NT2/D1 (cell line): ENCODE measurements around the gene POLDIP3.
A peak's percentile ranks its signal among the peaks of the same experiment; 100 is the strongest.

Source experiments
- DNase-seq: peaks from one replicate; pipeline ENCODE4 v3.0.0-alpha.2; 2011; ENCODE audit warnings: low read depth, low spot score
- H3K27me3 ChIP-seq: 2 replicates; pipeline ENCODE4 v1.6.0; 2011; ENCODE audit warnings: mild to moderate bottlenecking; ENCODE audit not compliant: insufficient read length, insufficient read depth
- H3K36me3 ChIP-seq: 2 replicates; pipeline ENCODE4 v1.6.1; 2011; ENCODE audit warnings: mild to moderate bottlenecking, low read length, mixed read lengths; ENCODE audit not compliant: insufficient read depth, insufficient read length
- H3K4me1 ChIP-seq: 2 replicates; pipeline ENCODE4 v1.5.1; 2011; ENCODE audit not compliant: insufficient read depth, insufficient read length
- H3K4me3 ChIP-seq: 2 replicates; pipeline ENCODE4 v1.5.1; 2011; ENCODE audit warnings: low read depth; ENCODE audit not compliant: insufficient read length
- H3K9ac ChIP-seq: 2 replicates; pipeline ENCODE4 v1.6.0; 2011; ENCODE audit warnings: low read depth; ENCODE audit not compliant: insufficient read length
- H3K9me3 ChIP-seq: 2 replicates; pipeline ENCODE4 v1.5.1; 2011; ENCODE audit warnings: mild to moderate bottlenecking, low read length; ENCODE audit not compliant: insufficient read depth
- SUZ12 ChIP-seq: IDR thresholded peaks from 2 replicates; pipeline ENCODE4 v1.6.1; 2011; ENCODE audit not compliant: insufficient read length, insufficient read depth; ENCODE audit errors: extremely low read depth
- YY1 ChIP-seq: IDR thresholded peaks from 2 replicates; pipeline ENCODE4 v1.6.1; 2011; ENCODE audit not compliant: insufficient read length, insufficient read depth
- ZNF274 ChIP-seq: IDR thresholded peaks from 2 replicates; pipeline ENCODE4 v1.6.1; 2011; ENCODE audit warnings: mild to moderate bottlenecking, low read depth, low read length

Gene POLDIP3

GRCh38 chr22:42645341-42645937 lies 30.8 kb upstream of the POLDIP3 start:
- peaks cover 15% of the 10 kb centered on the region for H3K4me1 ChIP-seq

GRCh38 chr22:42644422-42645340 lies 30.0 kb upstream of the POLDIP3 start:
- Histone ChIP-seq H3K9ac (no peak overlapping the region), H3K4me3 (no peak overlapping the region), H3K36me3 (peaks cover 19% of the 10 kb centered on the region), H3K4me1 (peaks cover 15% of the 10 kb centered on the region), H3K27me3 (no peaks in the 10 kb centered on the region), H3K9me3 (no peaks in the 10 kb centered on the region)
- no peak for TF ChIP-seq SUZ12
- TF ChIP-seq YY1 = no peak
- no peak for TF ChIP-seq ZNF274
- no peak for DNase-seq

More at GRCh38 chr22:42645341-42645937, 30.8 kb upstream of the POLDIP3 start:
- Histone ChIP-seq H3K9ac (peak overlapping the region; percentile 10), H3K36me3 (peaks cover 19% of the 10 kb centered on the region), H3K9me3 (no peaks in the 10 kb centered on the region), H3K4me3 (no peak overlapping the region), H3K27me3 (no peaks in the 10 kb centered on the region)
- TF ChIP-seq ZNF274 = no peak
- TF ChIP-seq SUZ12 = no peak
- TF ChIP-seq YY1 = no peak
- DNase-seq = no peak

DNA sequence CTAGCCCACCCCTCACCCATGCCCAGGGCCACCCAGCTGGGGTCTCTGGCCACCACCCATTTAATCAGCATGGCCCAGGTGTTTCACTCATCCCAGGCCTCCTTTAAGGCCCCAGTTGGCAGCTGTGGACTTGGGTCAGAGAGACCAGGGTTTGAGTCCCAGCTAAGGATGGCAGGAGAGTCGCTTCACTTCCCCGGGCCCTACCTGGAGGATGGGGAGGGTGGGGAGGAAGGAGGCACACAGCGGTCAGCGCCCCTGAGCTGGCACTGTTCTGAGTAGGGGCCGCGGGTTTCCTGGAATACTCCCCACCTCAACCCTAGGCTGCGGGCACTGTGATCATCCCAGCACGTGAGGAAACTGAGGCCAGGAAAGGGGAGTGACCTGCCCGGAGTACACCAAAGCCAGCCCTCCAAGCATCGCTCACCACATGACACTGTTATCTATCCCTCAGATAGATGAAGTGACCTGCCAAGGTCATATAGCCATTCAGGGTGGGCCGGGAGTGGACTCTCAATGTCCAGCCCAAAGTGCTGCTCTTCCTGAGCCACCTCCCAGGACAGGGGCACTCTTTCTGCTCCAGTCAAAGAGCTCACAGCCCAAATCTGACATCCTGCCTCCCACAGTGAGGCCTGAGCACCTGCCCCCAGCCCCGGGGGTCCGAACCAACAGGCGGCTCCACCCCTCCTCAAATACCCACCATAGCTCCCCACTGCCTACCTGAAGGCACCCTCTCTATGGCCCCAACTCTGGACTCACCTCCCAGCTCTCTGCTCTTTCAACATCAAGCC lies 29.1 kb upstream of the POLDIP3 start:
- DNase-seq = no peak
- Histone ChIP-seq H3K27me3 (no peaks in the 10 kb centered on the region), H3K9me3 (no peaks in the 10 kb centered on the region), H3K4me3 (no peak overlapping the region), H3K9ac (peak overlapping the region; percentile 9), H3K4me1 (peaks cover 15% of the 10 kb centered on the region), H3K36me3 (peaks cover 19% of the 10 kb centered on the region)
- TF ChIP-seq ZNF274 (no peak), SUZ12 (no peak)

- TF ChIP-seq ZNF274 = no peak
- TF ChIP-seq YY1 = no peak
- no peak for TF ChIP-seq SUZ12
- Histone ChIP-seq H3K4me3 (no peak overlapping the region), H3K9me3 (no peaks in the 10 kb centered on the region), H3K36me3 (peaks cover 19% of the 10 kb centered on the region), H3K9ac (peak overlapping the region; percentile 32), H3K4me1 (peaks cover 9% of the 10 kb centered on the region), H3K27me3 (no peaks in the 10 kb centered on the region)
- DNase-seq = no peak
Observed at GRCh38 chr22:42642806-42643633, 28.3 kb upstream of the POLDIP3 start.

DNA sequence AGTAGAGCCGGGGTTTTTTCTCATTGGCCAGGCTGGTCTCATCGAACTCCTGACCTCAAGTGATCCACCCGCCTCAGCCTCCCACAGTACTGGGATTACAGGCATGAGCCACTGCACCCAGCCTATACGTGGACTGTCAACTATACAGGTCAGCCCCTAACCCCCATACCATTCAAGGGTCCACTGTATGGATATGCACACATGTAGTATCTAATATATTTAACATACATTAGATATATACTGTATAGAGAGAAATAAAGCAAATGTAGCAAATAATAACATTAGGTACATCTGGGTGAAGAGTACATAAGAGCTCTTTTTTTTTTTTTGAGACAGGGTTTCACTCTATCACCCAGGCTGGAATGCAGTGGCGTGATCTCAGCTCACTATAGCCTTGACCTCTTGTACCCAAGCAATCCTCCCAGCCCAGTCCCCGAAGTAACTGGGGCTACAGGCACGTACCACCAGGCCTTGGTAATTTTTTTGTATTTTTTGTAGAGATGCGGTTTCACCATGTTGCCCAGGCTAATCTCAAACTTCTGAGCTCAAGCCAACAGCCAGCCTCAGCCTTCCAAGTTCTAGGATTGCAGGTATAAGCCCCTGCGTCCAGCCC lies 27.2 kb upstream of the POLDIP3 start:
- Histone ChIP-seq H3K9ac (no peak overlapping the region), H3K27me3 (no peaks in the 10 kb centered on the region), H3K9me3 (no peaks in the 10 kb centered on the region), H3K36me3 (peaks cover 23% of the 10 kb centered on the region), H3K4me3 (no peak overlapping the region), H3K4me1 (peaks cover 9% of the 10 kb centered on the region)
- no peak for DNase-seq
- TF ChIP-seq ZNF274 = no peak
- TF ChIP-seq SUZ12 = no peak
- no peak for TF ChIP-seq YY1

- Histone ChIP-seq H3K9ac (no peak overlapping the region), H3K27me3 (no peaks in the 10 kb centered on the region), H3K4me3 (no peak overlapping the region), H3K4me1 (peaks cover 2% of the 10 kb centered on the region), H3K36me3 (peaks cover 13% of the 10 kb centered on the region), H3K9me3 (no peaks in the 10 kb centered on the region)
- no peak for DNase-seq
- TF ChIP-seq ZNF274 (no peak), YY1 (no peak), SUZ12 (no peak)
Observed at GRCh38 chr22:42639541-42640241, 25.0 kb upstream of the POLDIP3 start.
